Skeletal muscle satellite cell (primary cell): ENCODE data around the gene DMXL1. TPM values are rescaled to one million over a fixed set of nuclear protein-coding genes. Genes with fewer than 3 reads are reported as not detected.

ENCODE experiments used
- H3K27me3 ChIP-seq: 2 replicates; pipeline ENCODE4 v1.7.0; 2013; ENCODE audit warnings: low read length; ENCODE audit not compliant: control insufficient read depth, insufficient read depth
- H3K36me3 ChIP-seq: 2 replicates; pipeline ENCODE4 v1.7.0; 2013; ENCODE audit warnings: mild to moderate bottlenecking, control low read depth, low read length; ENCODE audit not compliant: insufficient read depth
- H3K4me1 ChIP-seq: 2 replicates; pipeline ENCODE4 v1.7.0; 2013; ENCODE audit warnings: low read length; ENCODE audit not compliant: control insufficient read depth, insufficient read depth
- H3K4me2 ChIP-seq: 2 replicates; pipeline ENCODE4 v1.7.0; 2013; ENCODE audit warnings: mild to moderate bottlenecking, low read length
- H3K4me3 ChIP-seq: 2 replicates; pipeline ENCODE4 v1.7.0; 2013; ENCODE audit warnings: low read length
- H3K9ac ChIP-seq: 2 replicates; pipeline ENCODE4 v1.7.0; 2013; ENCODE audit warnings: mild to moderate bottlenecking, low read depth, low read length, moderate library complexity
- H3K9me3 ChIP-seq: replicated peaks from 2 replicates; pipeline ENCODE4 v1.7.0; 2013; ENCODE audit warnings: mild to moderate bottlenecking, control low read depth, low read length
- total RNA-seq: library from RNA; depleted of rRNA; stranded (reverse); fragments of >200 nt; gene quantifications from 2 replicates; pipeline ENCODE4 v1.2.3, GENCODE V29; 2012; rRNA removed

Gene DMXL1
- total RNA-seq = 25.6 and 36.5 TPM in 2 replicates

- H3K27me3 ChIP-seq = no peaks in the 10 kb centered on the region
- H3K36me3 ChIP-seq = no peaks in the 10 kb centered on the region
- peak within 1 kb of the TSS; percentile 93 for H3K4me2 ChIP-seq
- H3K4me3 ChIP-seq = peak within 1 kb of the TSS; percentile 72
- H3K9me3 ChIP-seq = no peaks in the 10 kb centered on the region
- peak within 1 kb of the TSS; percentile 97 for H3K9ac ChIP-seq
- H3K4me1 ChIP-seq = peaks cover 10% of the 10 kb centered on the region
Observed at GRCh38 chr5:119070828-119071560, at the start of gene DMXL1. Gene DMXL1 (plus strand): TSS chr5:119071087. CDS start chr5:119071570, 483 bp downstream.

- no peak overlapping the region for H3K9ac ChIP-seq
- H3K27me3 ChIP-seq = no peaks in the 10 kb centered on the region
- H3K4me2 ChIP-seq = no peak overlapping the region
- no peak overlapping the region for H3K4me3 ChIP-seq
- no peaks in the 10 kb centered on the region for H3K9me3 ChIP-seq
- H3K4me1 ChIP-seq = peaks cover 6% of the 10 kb centered on the region
- no peaks in the 10 kb centered on the region for H3K36me3 ChIP-seq
Observed at GRCh38 chr5:119021149-119021732, 49.6 kb upstream of the DMXL1 start.

GRCh38 chr5:119022017-119022745 lies 48.7 kb upstream of the DMXL1 start:
- Histone ChIP-seq H3K9ac (no peak overlapping the region), H3K4me3 (no peak overlapping the region), H3K4me1 (peaks cover 6% of the 10 kb centered on the region), H3K36me3 (no peaks in the 10 kb centered on the region), H3K27me3 (no peaks in the 10 kb centered on the region), H3K9me3 (no peaks in the 10 kb centered on the region), H3K4me2 (no peak overlapping the region)

GRCh38 chr5:119022773-119023172 lies 48.1 kb upstream of the DMXL1 start:
- Histone ChIP-seq H3K4me2 (no peak overlapping the region), H3K36me3 (no peaks in the 10 kb centered on the region), H3K27me3 (no peaks in the 10 kb centered on the region), H3K4me3 (no peak overlapping the region), H3K4me1 (peaks cover 6% of the 10 kb centered on the region), H3K9me3 (no peaks in the 10 kb centered on the region), H3K9ac (no peak overlapping the region)

- Histone ChIP-seq H3K4me1 (no peaks in the 10 kb centered on the region), H3K9ac (no peak overlapping the region), H3K9me3 (no peaks in the 10 kb centered on the region), H3K27me3 (no peaks in the 10 kb centered on the region), H3K36me3 (no peaks in the 10 kb centered on the region), H3K4me2 (no peak overlapping the region), H3K4me3 (no peak overlapping the region)
Observed at GRCh38 chr5:119028575-119028974, 42.3 kb upstream of the DMXL1 start.

- no peaks in the 10 kb centered on the region for H3K9me3 ChIP-seq
- H3K36me3 ChIP-seq = no peaks in the 10 kb centered on the region
- H3K27me3 ChIP-seq = no peaks in the 10 kb centered on the region
- H3K4me3 ChIP-seq = no peak overlapping the region
- H3K9ac ChIP-seq = no peak overlapping the region
- peaks cover under 1% of the 10 kb centered on the region for H3K4me1 ChIP-seq
- no peak overlapping the region for H3K4me2 ChIP-seq
Observed at GRCh38 chr5:119031011-119031886, 39.6 kb upstream of the DMXL1 start.

- Histone ChIP-seq H3K4me2 (no peak overlapping the region), H3K4me1 (peaks cover 5% of the 10 kb centered on the region), H3K9me3 (no peaks in the 10 kb centered on the region), H3K36me3 (no peaks in the 10 kb centered on the region), H3K9ac (no peak overlapping the region), H3K27me3 (no peaks in the 10 kb centered on the region), H3K4me3 (no peak overlapping the region)
Observed at GRCh38 chr5:119031905-119032304, 39.0 kb upstream of the DMXL1 start.

GRCh38 chr5:119032656-119033055 lies 38.2 kb upstream of the DMXL1 start:
- no peak overlapping the region for H3K4me2 ChIP-seq
- no peak overlapping the region for H3K9ac ChIP-seq
- H3K27me3 ChIP-seq = no peaks in the 10 kb centered on the region
- H3K36me3 ChIP-seq = no peaks in the 10 kb centered on the region
- no peak overlapping the region for H3K4me3 ChIP-seq
- peaks cover 5% of the 10 kb centered on the region for H3K4me1 ChIP-seq
- H3K9me3 ChIP-seq = no peaks in the 10 kb centered on the region

- Histone ChIP-seq H3K4me2 (no peak overlapping the region), H3K4me3 (no peak overlapping the region), H3K9ac (no peak overlapping the region), H3K4me1 (peaks cover 5% of the 10 kb centered on the region), H3K9me3 (no peaks in the 10 kb centered on the region), H3K36me3 (no peaks in the 10 kb centered on the region), H3K27me3 (no peaks in the 10 kb centered on the region)
Observed at GRCh38 chr5:119033135-119033534, 37.8 kb upstream of the DMXL1 start.

- Histone ChIP-seq H3K4me3 (no peak overlapping the region), H3K4me1 (peaks cover 5% of the 10 kb centered on the region), H3K27me3 (no peaks in the 10 kb centered on the region)
Observed at GRCh38 chr5:119036101-119036762, 34.7 kb upstream of the DMXL1 start.

More at GRCh38 chr5:119036101-119036762, 34.7 kb upstream of the DMXL1 start:
- no peaks in the 10 kb centered on the region for H3K36me3 ChIP-seq
- no peak overlapping the region for H3K9ac ChIP-seq
- no peaks in the 10 kb centered on the region for H3K9me3 ChIP-seq
- H3K4me2 ChIP-seq = peak overlapping the region; percentile 15
